ACHN (cell line): ENCODE measurements around the gene PTPRM.

Experiments used
- DNase-seq: peaks from one replicate; pipeline ENCODE4 v3.0.0-alpha.2; 2015
- in situ Hi-C: cut with HindIII; loops from 2 replicates; pipeline ENCODE4 v1.10.0; 2017; ENCODE audit warnings: low sequenced_read_pairs, low pct_ligation_motif_present, low pct_unique_long_range_greater_than_20kb

Gene PTPRM

DNA sequence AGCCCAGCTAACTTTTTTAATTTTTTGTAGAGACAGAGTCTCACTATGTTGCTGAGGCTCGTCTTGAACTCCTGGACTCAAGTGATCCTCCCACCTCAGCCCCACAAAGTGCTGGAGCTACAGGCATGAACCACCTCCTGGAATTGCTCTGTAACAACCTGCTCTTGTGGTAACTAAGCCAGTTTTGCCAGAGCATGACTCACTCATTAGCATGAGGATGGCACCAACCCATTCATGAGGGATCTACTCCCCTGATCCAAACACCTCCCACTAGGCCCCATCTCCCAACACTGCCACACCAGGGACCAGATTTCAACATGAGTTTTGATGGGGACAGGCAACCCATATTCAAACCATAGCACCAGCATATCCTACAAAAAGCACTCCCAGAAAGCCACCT lies 693.2 kb downstream of the PTPRM start:
- DNase-seq, result no peak
- in situ Hi-C loops, result no loop called here

- in situ Hi-C loops, result no loop called here
- DNase-seq, result no peak
These were observed 693.7 kb downstream of the PTPRM start for GRCh38 chr18:8260827-8261226.

GRCh38 chr18:8261651-8262091 lies 694.6 kb downstream of the PTPRM start:
- DNase-seq, result no peak
- in situ Hi-C loops, result no loop called here

GRCh38 chr18:8262221-8262620 lies 695.1 kb downstream of the PTPRM start:
- in situ Hi-C loops, result no loop called here
- DNase-seq, result no peak

DNA sequence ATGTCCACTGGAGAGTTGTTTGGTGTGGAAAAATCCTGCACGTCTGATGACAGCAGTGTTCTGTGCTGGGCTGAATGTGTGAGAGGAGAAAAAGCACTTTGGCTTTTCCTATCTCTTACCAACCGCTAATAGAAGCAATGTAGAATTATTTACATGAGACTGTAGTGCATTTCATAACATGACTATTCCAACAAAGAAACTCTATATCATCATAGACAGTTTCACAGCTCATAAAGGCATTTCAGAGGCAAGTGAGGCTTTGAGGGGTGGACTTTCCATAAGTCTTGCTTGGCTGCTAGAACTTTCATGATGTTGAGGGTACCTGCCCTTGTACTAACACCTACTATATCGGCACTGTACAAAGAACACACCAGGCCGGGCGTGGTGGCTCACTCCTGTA lies 697.0 kb downstream of the PTPRM start:
- in situ Hi-C loops, result no loop called here
- DNase-seq, result no peak

- DNase-seq, result no peak
- in situ Hi-C loops, result no loop called here
These were observed 697.8 kb downstream of the PTPRM start for GRCh38 chr18:8264861-8265411.

DNA sequence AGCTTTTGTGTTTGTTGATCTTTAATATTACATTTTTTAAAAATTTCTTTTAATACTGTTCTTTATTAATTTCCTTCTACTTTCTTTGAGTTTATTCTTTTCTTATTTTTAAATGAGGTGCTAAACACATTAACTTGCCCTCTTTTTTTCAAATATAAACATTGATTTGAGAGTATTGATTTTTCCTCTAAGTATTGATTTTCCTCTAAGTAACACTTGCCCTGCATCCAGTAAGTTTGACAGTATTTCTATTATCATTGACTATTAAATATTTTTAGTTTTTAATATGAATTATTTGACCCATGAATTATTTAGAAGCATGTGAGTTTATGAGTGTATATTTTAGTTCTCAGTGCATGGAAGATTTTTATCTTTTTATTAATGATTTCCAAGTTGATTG lies 705.1 kb downstream of the PTPRM start:
- DNase-seq, result no peak
- in situ Hi-C loops, result no loop called here

GRCh38 chr18:8274370-8274769 lies 707.3 kb downstream of the PTPRM start:
- in situ Hi-C loops, result no loop called here
- no peak for DNase-seq

DNA sequence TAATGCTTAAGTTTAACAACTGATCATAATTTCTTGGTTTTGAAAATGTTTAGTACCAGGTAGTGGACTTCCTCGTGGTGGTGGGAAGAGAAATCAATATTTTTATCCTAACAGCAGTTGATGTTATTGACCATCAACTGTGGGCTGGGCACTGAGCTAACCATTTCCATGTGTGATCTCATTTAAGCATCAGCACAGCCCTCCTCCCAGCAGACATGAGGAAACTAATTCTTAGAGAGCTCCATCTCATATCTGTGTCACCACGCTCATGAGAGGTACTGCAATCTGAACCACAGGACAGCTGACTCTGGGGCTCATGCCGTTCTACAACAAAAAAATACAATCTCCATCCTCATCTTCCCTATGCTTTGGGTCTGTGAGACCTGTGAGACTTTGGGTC lies 709.3 kb downstream of the PTPRM start:
- no peak for DNase-seq
- in situ Hi-C loops, result no loop called here

DNA sequence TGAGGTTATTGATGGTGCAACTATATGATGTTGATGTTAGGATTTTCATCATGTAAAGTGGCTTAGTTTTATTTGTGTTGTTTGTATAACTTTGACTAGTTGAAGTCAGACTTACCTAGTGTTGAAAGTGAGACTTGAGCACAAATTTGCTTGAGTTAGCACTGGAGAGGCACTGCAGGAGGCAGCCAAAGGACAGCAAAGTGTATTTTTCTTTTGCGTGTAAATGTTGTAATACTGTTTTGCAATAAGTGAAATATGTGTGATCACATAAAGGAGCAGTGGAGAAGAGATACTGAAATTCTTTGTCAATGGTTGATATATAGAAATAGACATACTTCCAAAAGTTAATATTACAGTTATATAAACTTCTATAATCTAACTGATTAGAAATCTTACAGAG lies 710.2 kb downstream of the PTPRM start:
- DNase-seq, result no peak
- in situ Hi-C loops, result no loop called here

- in situ Hi-C loops, result no loop called here
- DNase-seq, result no peak
These were observed 712.2 kb downstream of the PTPRM start for GRCh38 chr18:8279346-8279745.

DNA sequence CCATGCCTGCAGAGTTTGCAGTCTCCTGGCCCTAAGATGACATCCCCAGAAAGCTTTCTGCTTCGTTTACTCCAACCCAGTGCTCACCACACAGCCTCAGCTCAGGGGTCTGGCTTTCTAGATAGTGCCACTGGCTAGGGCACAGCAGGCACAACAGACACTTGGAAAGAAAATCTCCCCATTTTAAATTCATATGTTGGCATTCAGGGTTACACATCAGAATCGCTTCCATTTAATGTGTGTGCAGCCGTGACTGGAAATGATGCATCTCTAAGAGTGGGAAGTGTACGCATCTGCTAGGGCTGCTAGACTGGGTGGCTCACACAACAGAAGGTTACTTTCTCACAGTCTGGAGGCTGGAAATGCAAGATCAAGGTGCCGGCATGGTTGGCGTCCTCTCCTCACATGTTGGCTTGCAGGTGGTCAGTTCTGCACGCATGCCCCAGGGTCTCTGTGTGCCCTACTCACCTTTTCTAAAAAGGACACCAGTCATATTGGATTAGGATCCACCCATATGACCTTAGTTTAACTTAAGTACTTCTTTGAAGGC lies 712.7 kb downstream of the PTPRM start:
- no peak for DNase-seq
- in situ Hi-C loops, result no loop called here

- in situ Hi-C loops, result no loop called here
- DNase-seq, result no peak
These were observed 716.9 kb downstream of the PTPRM start for GRCh38 chr18:8283891-8284585.

- in situ Hi-C loops, result no loop called here
- no peak for DNase-seq
These were observed 719.2 kb downstream of the PTPRM start for GRCh38 chr18:8286303-8286702.

DNA sequence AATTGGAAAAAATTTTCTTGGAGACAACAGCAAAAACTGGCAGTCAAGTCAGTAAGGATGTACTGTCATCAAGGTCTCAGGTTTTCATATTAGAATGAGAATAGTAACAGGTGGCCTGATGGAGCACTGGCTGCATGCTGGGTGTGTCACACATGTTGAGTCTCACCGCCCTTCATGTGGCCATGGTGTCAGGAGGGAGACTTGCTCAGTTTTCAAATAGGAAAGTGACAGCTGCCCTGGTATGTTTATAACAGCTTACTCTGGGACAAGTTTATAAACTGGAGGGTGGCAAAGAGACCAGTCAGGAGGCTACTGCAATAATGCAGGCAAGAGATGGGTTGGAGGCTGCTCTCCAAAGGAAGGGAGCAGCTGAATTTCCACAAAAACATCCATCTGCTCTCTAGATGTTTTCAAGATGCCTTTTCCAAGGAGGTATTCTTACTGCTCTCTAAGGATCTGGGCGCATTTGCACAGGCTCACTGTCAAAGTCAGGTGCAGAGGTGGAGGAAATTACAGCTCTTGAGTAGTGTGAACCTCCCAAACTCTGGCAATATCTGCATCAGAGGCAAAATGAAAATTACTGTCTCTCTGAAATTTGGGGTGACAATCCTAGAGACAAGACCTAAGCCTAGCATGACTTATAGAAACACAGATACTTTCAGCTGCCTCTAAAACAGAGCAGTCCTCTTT lies 720.2 kb downstream of the PTPRM start:
- in situ Hi-C loops, result no loop called here
- no peak for DNase-seq

GRCh38 chr18:8288472-8289195 lies 721.5 kb downstream of the PTPRM start:
- DNase-seq, result no peak
- in situ Hi-C loops, result no loop called here

DNA sequence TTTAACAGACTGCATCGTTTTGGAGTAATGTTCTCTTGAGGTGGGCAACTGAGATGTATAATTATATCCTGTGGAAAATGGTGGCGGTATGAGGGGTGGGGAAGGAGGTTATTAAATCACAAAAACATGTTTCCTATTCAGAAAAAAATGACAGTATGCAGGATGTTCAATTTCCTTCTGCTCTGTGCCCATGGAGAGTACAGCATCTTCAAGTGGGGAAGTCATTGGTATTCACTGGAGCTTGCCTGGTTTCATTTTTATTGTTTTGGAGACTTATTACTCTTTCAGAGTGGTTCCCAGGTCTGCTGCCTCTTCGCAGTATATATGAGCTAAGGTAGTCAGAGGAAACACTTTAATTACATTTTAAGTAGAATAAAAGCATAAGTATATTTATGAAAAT lies 723.3 kb downstream of the PTPRM start:
- in situ Hi-C loops, result no loop called here
- DNase-seq, result no peak

DNA sequence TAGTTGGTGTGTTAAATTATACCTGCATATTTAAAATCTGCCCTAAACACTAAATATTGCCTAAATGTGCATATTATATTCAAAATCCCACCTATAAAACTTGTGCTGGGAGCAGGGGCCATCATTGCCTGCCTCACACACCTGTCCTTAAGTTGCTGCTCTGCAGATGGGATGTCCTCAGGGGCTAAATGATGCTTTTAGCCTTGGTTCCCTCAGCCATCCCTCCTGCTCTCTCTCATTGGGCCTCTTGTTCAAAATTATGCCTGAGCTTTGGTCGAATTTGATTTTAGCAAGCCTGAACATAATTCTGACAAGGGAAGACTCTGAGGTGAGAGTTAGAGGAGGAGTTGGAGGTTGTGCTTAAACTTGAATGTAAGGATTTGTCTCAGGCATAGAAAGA lies 723.8 kb downstream of the PTPRM start:
- in situ Hi-C loops, result no loop called here
- no peak for DNase-seq

GRCh38 chr18:8293184-8293583 lies 726.1 kb downstream of the PTPRM start:
- DNase-seq, result no peak
- in situ Hi-C loops, result no loop called here
